Body of pancreas (tissue), 4 donors: ENCODE data around the gene COQ3.

Source experiments
- CTCF ChIP-seq, 7 experiments: fragments of 450-650 bp in 4 of 7; fragments of 200-600 bp in 3 of 7; sonication (generic) in 3 of 7; IDR thresholded peaks; one replicate each; pipeline ENCODE4 v1.5.1; 2016 to 2019; ENCODE audit warnings: antibody characterized with exemption in 7 of 7
- POLR2A ChIP-seq, 3 donors: fragments of 450-650 bp; IDR thresholded peaks; one replicate each; pipeline ENCODE4 v1.6.1; 2016; ENCODE audit warnings: antibody characterized with exemption in 3 of 3, mild to moderate bottlenecking in 2 of 3

GRCh38 chr6:99393366-99393697 is 663 bp downstream of the COQ3 start:
- TF ChIP-seq CTCF (IDR thresholded peaks at IDR 0.05) = no peak
- TF ChIP-seq POLR2A (IDR thresholded peaks at IDR 0.05) = no peak
